ENCODE data around the gene NFKBIA.

- TF ChIP-seq ZSCAN20 (CRISPR knock-in tag; IDR thresholded peaks at IDR 0.05) (no peak), CTCF (IDR thresholded peaks at IDR 0.05) (no peak), CHD2 (IDR thresholded peaks at IDR 0.05; ENCODE audit: low read length, partially characterized antibody) (no peak), EP300 (IDR thresholded peaks at IDR 0.05) (no peak), CHD4 (IDR thresholded peaks at IDR 0.05; ENCODE audit: borderline replicate concordance) (no peak), POLR2A (IDR thresholded peaks at IDR 0.05; ENCODE audit: low read length) (no peak)
Measured at GRCh38 chr14:35362450-35362849, 42.1 kb downstream of the NFKBIA start.

Measured in A549 (cell line).